ENCODE data around the gene SLC17A1.

DNA sequence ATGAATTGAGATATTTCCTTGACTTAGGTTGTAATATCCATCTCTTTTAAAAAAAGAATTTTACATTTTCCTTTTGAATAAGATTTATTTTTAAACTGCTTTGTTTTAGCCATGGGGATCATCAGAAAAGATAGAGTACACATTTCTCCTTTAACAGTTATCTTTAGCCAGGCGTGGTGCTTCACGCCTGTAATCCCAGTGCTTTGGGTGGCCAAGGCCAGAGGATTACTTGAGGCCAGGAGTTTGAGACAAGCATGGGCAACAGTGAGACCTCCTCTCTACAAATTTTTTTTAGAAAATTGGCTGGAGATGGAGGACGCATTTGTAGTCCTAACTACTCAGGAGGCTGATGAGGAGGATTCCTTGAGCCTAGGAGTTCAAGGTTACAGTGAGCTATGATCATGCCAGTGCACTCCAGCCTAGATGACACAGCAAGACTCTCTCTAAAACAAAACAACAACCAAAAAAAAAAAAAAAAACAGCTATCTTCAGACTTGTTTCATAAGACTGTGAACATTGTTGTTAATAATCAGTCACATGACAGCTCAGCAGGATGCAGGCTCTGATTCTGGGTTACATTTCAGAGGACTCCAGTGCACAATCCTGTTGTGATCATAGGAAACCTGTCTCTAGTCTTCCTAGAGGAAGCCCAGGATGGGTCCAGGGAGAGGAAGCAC lies 44.2 kb upstream of the SLC17A1 start:
- TF ChIP-seq EZH2 (IDR thresholded peaks at IDR 0.05; ENCODE audit: low read length) = no peak
- TF ChIP-seq, protein P1, sequence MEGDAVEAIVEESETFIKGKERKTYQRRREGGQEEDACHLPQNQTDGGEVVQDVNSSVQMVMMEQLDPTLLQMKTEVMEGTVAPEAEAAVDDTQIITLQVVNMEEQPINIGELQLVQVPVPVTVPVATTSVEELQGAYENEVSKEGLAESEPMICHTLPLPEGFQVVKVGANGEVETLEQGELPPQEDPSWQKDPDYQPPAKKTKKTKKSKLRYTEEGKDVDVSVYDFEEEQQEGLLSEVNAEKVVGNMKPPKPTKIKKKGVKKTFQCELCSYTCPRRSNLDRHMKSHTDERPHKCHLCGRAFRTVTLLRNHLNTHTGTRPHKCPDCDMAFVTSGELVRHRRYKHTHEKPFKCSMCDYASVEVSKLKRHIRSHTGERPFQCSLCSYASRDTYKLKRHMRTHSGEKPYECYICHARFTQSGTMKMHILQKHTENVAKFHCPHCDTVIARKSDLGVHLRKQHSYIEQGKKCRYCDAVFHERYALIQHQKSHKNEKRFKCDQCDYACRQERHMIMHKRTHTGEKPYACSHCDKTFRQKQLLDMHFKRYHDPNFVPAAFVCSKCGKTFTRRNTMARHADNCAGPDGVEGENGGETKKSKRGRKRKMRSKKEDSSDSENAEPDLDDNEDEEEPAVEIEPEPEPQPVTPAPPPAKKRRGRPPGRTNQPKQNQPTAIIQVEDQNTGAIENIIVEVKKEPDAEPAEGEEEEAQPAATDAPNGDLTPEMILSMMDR (optimal IDR thresholded peaks at IDR 0.05 in 1 of 3, IDR thresholded peaks at IDR 0.05 in 1 of 3, conservative IDR thresholded peaks at IDR 0.05 in 1 of 3; ENCODE audit: extremely low read depth in 1 of 3, insufficient read depth in 2 of 3, low read length in 3 of 3) = no peak

All from keratinocyte (primary cell).